SK-N-SH (cell line): ENCODE data around the gene PCSK5.

Experiments
- CHD2 ChIP-seq: fragments of 150-350 bp; IDR thresholded peaks from 2 replicates; pipeline ENCODE4 v1.6.1; 2018; ENCODE audit warnings: low read length; ENCODE audit not compliant: partially characterized antibody
- POLR2AphosphoS5 ChIP-seq: IDR thresholded peaks from 2 replicates; pipeline ENCODE4 v1.6.1; 2012; ENCODE audit warnings: low read depth, low read length
- TF ChIP-seq, protein P1 (sequence below): fragments of 200-600 bp; sonication (generic); IDR thresholded peaks from 2 replicates; pipeline ENCODE4 v1.6.1; 2017; ENCODE audit warnings: antibody characterized with exemption, mild to moderate bottlenecking, moderate library complexity
- TF ChIP-seq, protein P2 (sequence below): fragments of 150-350 bp; IDR thresholded peaks from 2 replicates; pipeline ENCODE4 v1.6.1; 2017; ENCODE audit warnings: antibody characterized with exemption, low read length, low read depth, borderline replicate concordance

DNA sequence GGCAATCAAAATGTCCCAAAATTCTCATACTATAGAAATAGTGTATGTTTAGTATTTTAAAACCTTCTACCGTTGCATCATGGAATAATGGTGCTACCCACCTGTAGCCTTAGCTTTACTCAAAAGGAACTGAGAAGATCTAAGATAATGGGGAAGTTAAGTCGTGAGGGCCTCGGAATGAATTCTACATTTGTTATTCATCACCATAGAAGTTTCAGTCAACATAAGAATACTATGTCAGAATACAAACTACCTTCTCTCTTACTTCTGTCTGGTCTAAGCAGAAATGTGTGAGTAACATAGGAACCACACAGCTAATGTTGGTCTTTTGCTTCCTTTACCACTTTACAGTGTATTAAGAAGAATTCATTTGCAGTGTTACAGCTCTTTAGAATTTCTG is 460.5 kb downstream of the PCSK5 start:
- TF ChIP-seq POLR2AphosphoS5 (no peak), CHD2 (no peak)
- TF ChIP-seq, protein P1, sequence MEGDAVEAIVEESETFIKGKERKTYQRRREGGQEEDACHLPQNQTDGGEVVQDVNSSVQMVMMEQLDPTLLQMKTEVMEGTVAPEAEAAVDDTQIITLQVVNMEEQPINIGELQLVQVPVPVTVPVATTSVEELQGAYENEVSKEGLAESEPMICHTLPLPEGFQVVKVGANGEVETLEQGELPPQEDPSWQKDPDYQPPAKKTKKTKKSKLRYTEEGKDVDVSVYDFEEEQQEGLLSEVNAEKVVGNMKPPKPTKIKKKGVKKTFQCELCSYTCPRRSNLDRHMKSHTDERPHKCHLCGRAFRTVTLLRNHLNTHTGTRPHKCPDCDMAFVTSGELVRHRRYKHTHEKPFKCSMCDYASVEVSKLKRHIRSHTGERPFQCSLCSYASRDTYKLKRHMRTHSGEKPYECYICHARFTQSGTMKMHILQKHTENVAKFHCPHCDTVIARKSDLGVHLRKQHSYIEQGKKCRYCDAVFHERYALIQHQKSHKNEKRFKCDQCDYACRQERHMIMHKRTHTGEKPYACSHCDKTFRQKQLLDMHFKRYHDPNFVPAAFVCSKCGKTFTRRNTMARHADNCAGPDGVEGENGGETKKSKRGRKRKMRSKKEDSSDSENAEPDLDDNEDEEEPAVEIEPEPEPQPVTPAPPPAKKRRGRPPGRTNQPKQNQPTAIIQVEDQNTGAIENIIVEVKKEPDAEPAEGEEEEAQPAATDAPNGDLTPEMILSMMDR, result no peak
- TF ChIP-seq, protein P2, sequence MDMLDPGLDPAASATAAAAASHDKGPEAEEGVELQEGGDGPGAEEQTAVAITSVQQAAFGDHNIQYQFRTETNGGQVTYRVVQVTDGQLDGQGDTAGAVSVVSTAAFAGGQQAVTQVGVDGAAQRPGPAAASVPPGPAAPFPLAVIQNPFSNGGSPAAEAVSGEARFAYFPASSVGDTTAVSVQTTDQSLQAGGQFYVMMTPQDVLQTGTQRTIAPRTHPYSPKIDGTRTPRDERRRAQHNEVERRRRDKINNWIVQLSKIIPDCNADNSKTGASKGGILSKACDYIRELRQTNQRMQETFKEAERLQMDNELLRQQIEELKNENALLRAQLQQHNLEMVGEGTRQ, result no peak
